IPS DF 4.7 (cell line): ENCODE measurements around the gene SNAP47.

Experiments used
- DNase-seq: peaks from one replicate; pipeline ENCODE4 v3.0.0-alpha.2; 2013; ENCODE audit warnings: low spot score; ENCODE audit errors: extremely low read depth

SNAP47 gene

GRCh38 chr1:227731696-227732585 is 3.3 kb upstream of the SNAP47 start:
- DNase-seq: no peak

- no peak for DNase-seq
Measured at GRCh38 chr1:227732586-227733308, 2.5 kb upstream of the SNAP47 start.

DNA sequence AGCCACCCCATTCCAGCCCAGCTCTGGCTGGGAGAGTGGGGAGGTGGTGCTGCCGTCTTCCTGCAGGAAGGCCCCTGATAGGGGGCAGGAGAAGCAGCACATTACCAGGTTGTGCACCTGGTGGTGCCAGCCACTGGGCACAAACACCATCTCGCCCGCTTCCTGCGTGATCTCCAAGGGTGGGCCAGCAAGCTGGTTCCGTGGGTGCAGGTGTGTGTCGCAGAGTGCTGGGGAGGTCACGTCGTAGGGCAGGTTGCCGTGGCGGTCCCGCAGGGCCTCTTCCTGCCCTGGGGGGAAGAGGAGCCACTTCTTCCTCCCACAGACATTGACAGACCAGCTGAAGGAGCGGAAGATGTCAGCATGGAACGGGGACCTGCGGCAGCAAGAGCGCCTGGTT is 1.9 kb upstream of the SNAP47 start:
- no peak for DNase-seq

GRCh38 chr1:227733751-227734545 is 1.3 kb upstream of the SNAP47 start:
- no peak for DNase-seq

DNA sequence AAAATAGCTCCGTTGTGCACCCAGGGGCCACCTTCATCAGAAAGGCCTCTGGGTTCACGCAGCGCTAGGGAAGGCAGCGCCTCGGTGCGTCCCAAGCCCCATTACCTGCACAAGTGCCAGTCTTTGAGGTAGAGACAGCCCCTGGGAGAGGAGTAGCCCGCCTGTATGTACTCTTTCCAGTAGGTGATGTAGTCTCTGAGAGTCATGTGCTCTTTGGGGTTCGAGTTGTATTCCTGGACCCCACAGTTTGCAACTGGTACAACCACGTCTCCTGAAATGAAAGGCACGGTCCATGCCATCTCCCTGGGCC is 734 bp upstream of the SNAP47 start:
- no peak for DNase-seq

DNA sequence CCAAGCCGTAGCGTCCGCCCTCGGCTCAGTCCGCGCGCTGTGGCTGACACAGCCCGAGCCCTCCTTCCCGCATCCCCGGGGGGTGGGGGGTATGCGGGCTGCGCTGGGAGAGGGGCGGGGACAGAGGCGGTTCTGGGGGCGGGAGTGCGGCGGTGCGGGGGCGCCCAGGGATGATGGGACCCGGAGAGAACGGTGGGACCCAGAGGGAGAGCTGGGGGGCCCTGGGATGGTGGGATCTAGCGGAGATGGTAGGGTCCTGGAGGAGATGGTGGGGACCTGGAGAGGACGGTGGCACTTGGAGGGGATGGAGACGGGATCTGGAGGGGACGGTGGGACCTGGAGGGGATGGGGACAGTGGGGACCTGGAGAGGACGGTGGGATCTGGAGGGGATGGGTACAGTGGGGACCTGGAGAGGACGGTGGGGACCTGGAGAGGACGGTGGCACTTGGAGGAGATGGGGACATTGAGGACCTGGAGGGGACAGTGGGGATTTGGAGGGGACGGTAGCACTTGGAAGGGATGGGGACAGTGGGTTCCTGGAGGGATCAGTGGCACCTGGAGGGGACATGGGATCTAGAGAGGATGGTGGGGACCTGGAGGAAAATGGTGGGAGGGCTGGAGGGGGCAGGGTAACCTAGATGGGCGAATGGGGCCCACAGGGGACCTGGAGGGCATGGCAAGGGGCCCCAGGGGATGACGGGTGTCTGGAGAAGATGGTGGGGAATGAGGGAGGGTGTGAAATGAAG is 477 bp downstream of the SNAP47 start:
- DNase-seq: no peak

GRCh38 chr1:227736814-227737432 is 1.7 kb downstream of the SNAP47 start:
- no peak for DNase-seq

DNA sequence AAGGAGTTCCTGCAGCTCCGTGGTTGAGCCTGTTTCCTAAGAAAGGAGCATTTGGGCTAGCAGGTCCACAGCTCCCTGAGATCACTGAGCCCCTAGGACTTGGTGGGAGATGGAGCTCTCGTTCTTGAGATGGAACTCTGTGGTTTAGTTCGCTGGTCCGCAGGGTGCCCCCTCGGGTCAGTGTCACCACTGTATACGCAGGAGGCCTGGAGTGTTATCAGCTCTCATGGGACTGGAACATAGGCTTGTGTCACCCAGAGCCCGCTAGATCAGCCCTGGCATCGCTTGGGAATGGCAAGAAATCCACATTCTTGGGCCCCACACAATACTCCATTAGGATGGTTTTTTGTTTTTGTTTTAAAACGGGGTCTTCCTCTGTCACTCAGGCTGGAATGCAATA is 3.6 kb downstream of the SNAP47 start:
- no peak for DNase-seq

DNA sequence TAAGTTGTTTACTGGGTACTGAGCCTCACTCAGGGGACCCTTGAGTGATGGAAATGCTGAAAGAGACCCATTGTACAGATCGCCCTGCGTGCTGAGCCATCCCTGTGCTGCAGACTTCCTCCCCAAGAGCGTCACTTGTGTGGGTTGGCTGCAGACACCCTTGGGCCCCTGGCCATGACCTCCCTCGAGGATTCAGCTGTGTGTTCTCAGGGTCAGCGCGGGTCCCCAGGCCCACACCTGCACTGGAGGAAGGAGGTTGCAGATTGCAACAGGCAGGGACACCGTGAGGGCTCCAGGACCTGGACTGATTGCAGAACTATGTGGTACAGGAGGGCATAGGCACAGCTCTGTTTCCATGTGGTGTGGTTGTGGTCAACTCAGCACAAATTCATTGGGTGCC is 4.4 kb downstream of the SNAP47 start:
- DNase-seq: no peak

GRCh38 chr1:227740401-227740960 is 5.2 kb downstream of the SNAP47 start:
- DNase-seq: no peak

GRCh38 chr1:227741166-227741870 is 6.1 kb downstream of the SNAP47 start:
- DNase-seq: no peak

- no peak for DNase-seq
Measured at GRCh38 chr1:227742738-227743715, 7.8 kb downstream of the SNAP47 start.

GRCh38 chr1:227744668-227745067 is 9.4 kb downstream of the SNAP47 start:
- DNase-seq: no peak

- no peak for DNase-seq
Measured at GRCh38 chr1:227745568-227746265, 10.5 kb downstream of the SNAP47 start.

- DNase-seq: no peak
Measured at GRCh38 chr1:227746676-227747075, 11.4 kb downstream of the SNAP47 start.

- no peak for DNase-seq
Measured at GRCh38 chr1:227747382-227747781, 12.1 kb downstream of the SNAP47 start.

DNA sequence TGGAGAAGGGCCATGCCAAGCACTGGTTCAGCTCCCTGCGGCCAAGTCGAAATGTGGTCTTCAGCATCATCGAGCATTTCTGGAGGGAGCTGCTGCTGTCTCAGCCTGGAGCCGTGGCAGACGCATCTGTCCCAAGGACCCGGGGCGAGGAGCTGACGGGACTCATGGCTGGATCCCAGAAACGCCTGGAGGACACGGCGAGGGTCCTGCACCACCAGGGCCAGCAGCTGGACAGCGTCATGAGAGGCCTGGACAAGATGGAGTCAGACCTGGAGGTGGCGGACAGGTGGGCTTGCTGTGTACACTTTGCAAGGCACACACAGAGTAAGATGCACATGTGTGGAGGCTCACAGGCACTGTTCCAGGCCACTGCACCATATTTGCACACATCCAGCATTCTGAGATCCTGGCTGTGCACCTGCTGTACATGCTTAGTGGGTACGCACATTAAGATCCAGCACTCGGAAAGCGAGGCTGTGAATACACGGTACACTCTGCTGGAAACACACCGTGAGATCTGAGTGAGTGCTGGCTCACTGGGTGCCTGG is 12.8 kb downstream of the SNAP47 start:
- DNase-seq: no peak
